D721Med (cell line): ENCODE results near the gene PITX3.
"Not testable (repeated sequence)": the region's sequence is repeated elsewhere in the genome, so short reads cannot be mapped to it uniquely, and the experiment has no call there.

Experiments
- DNase-seq: peaks from one replicate; pipeline ENCODE4 v3.0.0; 2011; ENCODE audit warnings: low spot score; ENCODE audit not compliant: insufficient read length
- FAIRE-seq: peaks from 2 replicates; lab custom pipeline; 2011; peaks lifted over from hg19 to GRCh38; lab: Jason Lieb, UNC
- CTCF ChIP-seq: IDR thresholded peaks from 2 replicates; pipeline ENCODE4 v1.5.1; 2012; ENCODE audit warnings: mild to moderate bottlenecking, control low read depth; ENCODE audit not compliant: insufficient read depth; ENCODE audit errors: missing control alignments

PITX3 gene

GRCh38 chr10:102198027-102198426 lies 43.3 kb downstream of the PITX3 start:
- no peak for TF ChIP-seq CTCF
- no peak for FAIRE-seq
- no peak for DNase-seq

GRCh38 chr10:102196893-102197292 lies 44.4 kb downstream of the PITX3 start:
- TF ChIP-seq CTCF: no peak
- no peak for DNase-seq
- FAIRE-seq: no peak

- DNase-seq (no peak), FAIRE-seq (no peak)
- TF ChIP-seq CTCF: no peak
These were observed 45.9 kb downstream of the PITX3 start for GRCh38 chr10:102195296-102195870.

GRCh38 chr10:102191956-102192355 lies 49.4 kb downstream of the PITX3 start:
- FAIRE-seq: no peak
- DNase-seq: no peak
- no peak for TF ChIP-seq CTCF

GRCh38 chr10:102188941-102189898 lies 52.1 kb downstream of the PITX3 start:
- not testable (repeated sequence) for DNase-seq, FAIRE-seq

- TF ChIP-seq CTCF: no peak
- DNase-seq: no peak
- no peak for FAIRE-seq
These were observed 52.9 kb downstream of the PITX3 start for GRCh38 chr10:102188298-102188940.

- DNase-seq: no peak
- FAIRE-seq: no peak
- no peak for TF ChIP-seq CTCF
These were observed 55.3 kb downstream of the PITX3 start for GRCh38 chr10:102185811-102186527.
